ENCODE measurements around the gene RCSD1.
"Not testable (repeated sequence)": the region's sequence is repeated elsewhere in the genome, so short reads cannot be mapped to it uniquely, and the experiment has no call there.

Gene RCSD1

DNA sequence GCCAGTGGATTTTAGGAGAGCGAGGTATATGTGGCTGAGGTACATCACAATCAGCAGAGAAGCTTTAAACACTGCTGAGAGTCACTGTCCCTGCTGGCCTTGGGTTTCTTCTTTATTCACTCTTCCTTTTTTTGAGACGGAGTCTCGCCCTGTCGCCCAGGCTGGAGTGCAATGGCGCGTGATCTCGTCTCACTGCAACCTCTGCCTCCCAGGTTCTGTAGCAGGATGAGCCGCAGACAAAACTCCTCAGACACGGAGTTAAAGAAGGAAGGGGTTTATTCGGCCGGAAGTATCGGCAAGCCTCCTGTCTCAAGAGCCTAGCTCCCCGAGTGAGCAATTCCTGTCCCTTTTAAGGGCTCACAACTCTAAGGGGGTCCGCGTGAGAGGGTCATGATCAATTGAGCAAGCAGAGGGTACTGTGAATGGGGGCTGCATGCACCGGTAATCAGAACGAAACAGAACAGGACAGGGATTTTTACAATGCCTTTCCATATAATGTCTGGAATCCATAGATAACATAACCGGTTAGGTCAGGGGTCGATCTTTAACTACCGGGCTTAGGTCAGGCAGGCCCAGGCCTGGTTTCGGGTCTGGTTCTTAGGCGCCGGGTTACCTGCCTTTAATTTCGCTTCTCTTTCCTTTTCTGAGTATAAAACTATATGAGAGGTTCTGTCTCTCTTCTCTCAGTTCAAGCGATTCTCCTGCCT, 89.8 kb downstream of the RCSD1 start:
- DNase-seq = not testable (repeated sequence)

- DNase-seq = peak; percentile 62
Observed at GRCh38 chr1:167720965-167721616, 91.1 kb downstream of the RCSD1 start.

- peak; percentile 92 for DNase-seq
Observed at GRCh38 chr1:167721617-167722151, 91.7 kb downstream of the RCSD1 start, which contains the start of gene MPZL1. MPZL1 (plus strand) TSS chr1:167721982; CDS start chr1:167722152, 170 bp downstream.

- DNase-seq = peak; percentile 77
Observed at GRCh38 chr1:167722152-167722869, 92.3 kb downstream of the RCSD1 start.

DNA sequence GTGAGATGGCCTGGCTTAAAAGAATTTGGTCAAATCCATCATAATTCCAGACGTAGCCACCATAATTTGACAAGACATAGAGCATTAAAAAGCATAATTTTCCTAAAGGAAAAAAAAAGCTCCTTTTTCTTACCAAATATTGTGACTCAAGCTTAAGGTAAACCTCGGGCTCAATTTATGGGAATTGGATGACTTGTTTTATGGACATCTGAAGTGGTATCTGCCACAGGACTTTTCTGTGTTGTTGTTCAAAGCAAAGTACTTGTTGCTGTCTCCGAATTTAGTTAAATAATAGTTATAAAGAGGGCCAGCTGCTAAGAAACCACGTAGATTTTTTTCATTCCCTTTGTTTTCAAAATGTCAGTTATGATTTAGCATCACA, 92.8 kb downstream of the RCSD1 start:
- DNase-seq = no peak

GRCh38 chr1:167723707-167724323, 93.8 kb downstream of the RCSD1 start:
- DNase-seq = no peak

- DNase-seq = no peak
Observed at GRCh38 chr1:167726008-167726407, 96.0 kb downstream of the RCSD1 start.

- DNase-seq = no peak
Observed at GRCh38 chr1:167728818-167729410, 98.9 kb downstream of the RCSD1 start.

- no peak for DNase-seq
Observed at GRCh38 chr1:167734227-167734626, 104.2 kb downstream of the RCSD1 start.

GRCh38 chr1:167734841-167735240, 104.8 kb downstream of the RCSD1 start:
- no peak for DNase-seq

GRCh38 chr1:167737169-167737568, 107.1 kb downstream of the RCSD1 start:
- no peak for DNase-seq

DNA sequence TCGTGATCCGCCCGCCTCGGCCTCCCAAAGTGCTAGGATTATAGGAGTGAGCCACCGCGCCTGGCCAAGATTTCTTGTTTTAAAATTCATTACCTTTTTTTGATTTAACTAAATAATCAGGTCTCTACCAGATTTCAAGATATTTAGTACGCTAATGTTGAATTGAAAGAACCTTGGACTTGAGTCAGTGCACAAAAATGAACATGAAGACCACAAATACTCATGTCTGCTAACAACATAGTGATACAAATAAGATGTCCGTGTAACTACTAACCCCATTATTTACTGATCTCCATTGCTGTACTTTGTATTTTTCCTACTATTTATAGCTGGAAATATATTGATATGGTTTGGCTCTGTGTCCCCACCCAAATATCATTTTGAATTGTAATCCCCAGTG, 108.1 kb downstream of the RCSD1 start:
- DNase-seq = no peak

- no peak for DNase-seq
Observed at GRCh38 chr1:167739752-167740151, 109.7 kb downstream of the RCSD1 start.

GRCh38 chr1:167741103-167741502, 111.1 kb downstream of the RCSD1 start:
- DNase-seq = not testable (repeated sequence)

DNA sequence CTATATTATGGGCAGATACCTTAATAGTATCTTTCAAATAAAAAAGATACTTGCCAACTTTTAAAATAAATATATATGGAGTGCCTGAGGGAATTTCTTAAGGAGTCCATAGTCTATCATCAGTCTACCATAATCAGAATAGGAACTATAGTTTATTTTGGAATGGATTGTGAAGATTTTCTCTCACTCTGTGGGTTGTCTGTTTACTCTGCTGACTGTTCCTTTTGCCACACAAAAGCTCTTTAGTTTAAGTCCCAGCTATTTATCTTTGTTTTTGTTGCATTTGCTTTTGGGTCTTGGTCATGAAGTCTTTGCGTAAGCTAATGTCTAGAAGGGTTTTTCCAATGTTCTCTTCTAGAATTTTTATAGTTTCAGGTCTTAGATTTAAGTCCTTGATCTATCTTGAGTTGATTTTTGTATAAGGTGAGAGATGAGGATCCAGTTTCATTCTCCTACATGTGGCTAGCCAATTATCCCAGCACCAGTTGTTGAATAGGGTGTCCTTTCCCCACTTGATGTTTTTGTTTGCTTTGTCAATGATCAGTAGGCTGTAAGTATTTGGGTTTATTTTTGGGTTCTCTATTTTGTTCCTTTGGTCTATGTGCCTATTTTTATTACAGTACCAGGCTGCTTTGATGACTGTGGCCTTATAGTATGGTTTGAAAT, 112.5 kb downstream of the RCSD1 start:
- DNase-seq = not testable (repeated sequence)

- DNase-seq = no peak
Observed at GRCh38 chr1:167744901-167745300, 114.9 kb downstream of the RCSD1 start.

DNA sequence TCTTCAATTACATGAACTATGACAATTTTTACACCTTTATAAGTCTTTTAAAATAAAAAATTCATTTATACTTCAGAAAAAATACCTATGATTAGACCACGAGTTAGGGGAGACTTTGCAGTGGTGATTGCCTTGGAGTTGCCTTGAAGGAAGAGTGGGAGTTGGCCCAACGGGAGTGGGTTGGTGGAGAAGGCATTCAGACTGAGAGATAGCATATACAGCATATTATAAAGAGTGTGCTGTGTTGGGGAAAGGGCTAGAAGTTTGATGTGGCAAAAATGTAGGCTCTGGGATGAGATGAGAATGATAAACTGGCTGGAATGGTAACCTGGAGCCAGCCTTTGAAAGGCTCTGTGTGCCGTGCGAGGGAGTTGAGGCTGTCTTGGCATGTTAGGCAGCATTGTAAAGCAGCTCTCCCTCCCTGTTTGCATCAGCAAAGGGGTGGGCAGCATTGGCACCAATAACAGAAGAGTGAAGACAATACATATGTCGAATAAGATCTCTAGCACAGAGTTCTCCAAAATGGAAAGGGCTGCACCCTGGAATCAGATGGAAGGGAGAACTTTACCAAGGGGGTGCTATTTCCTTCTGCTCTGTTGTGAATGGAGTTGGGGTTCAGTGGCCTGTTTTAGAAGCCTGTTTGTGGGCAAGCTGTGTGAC, 116.1 kb downstream of the RCSD1 start:
- DNase-seq = no peak

GRCh38 chr1:167746988-167747655, 117.1 kb downstream of the RCSD1 start:
- DNase-seq = no peak

GRCh38 chr1:167747988-167748387, 118.0 kb downstream of the RCSD1 start:
- no peak for DNase-seq

DNA sequence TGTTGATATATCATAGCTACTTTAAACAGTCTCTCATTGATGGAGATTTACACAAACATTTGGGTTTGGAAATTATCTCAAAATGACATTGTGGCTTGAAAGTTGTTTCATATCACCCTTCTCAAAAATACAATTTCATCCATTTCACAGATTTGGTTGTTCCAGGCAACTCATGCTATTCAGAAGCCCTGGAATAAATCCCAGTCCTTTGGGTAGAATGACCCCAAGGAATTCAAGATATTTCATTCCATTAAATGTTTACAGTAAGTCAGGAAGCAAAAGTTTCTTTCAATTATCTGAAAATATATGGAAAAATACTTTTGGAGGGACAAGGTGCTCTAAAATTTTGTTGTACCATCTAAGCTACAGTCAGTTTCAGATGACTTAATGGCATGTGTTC, 118.9 kb downstream of the RCSD1 start:
- DNase-seq = no peak

DNA sequence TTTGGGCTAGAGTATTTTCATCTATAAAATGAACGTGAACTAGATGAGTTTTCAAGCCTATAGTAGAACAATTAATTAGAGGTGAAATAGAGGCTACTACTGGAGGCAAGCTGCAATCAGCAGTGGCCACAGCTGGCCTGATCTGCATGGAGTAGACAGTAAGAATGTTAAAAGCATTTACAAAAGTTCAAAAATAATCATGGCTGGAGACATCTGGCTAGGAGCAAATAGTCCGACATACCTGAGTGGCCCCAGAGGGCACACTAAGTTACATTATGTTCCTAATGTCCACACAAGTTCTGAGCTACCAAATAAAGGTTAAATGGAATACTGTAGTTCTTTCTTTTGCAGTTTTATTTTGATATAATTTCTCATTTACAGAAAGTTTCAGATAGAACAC, 119.7 kb downstream of the RCSD1 start:
- no peak for DNase-seq
